K562 (cell line): ENCODE results near the gene ARNT2. TPM values are rescaled to one million over a fixed set of nuclear protein-coding genes. Genes with fewer than 3 reads are reported as not detected.

Source experiments
- ATAC-seq: fragments of 200-7000 bp; cut with Tn5 transposase; 3 replicates; pipeline ENCODE4 v1.9.1; 2020; ENCODE audit warnings: moderate library complexity
- BruUV-seq: library from RNA; stranded (reverse); fragments of 400-500 nt; replicated peaks from 2 replicates; lab custom pipeline; 2021; lab: Mats Ljungman, UMichigan
- CTCF ChIA-PET: fragments of 300-600 bp; formaldehyde crosslinking; extraction: SDS; loops from one replicate; lab custom pipeline; 2021; ENCODE audit warnings: low intra/inter-chr PET ratio; lab: Yijun Ruan, JAX
- POLR2A ChIA-PET: fragments of 300-600, 350-650 bp; sonication (Branson Sonifier 250); formaldehyde crosslinking; extraction: SDS; loops from one replicate; lab custom pipeline; 2021; ENCODE audit warnings: antibody characterized with exemption, inconsistent platforms; lab: Yijun Ruan, JAX
- DNase-seq, 4 experiments: peaks; one replicate each; pipeline versions ENCODE4 v3.0.0 to v3.0.0-alpha.2; 2011 to 2018; ENCODE audit warnings: low spot score in 3 of 4, mixed read lengths in 3 of 4; ENCODE audit errors: extremely low read depth in 1 of 4
- FAIRE-seq: peaks from 2 replicates; lab custom pipeline; 2011; peaks lifted over from hg19 to GRCh38; lab: Jason Lieb, UNC
- H2AFZ ChIP-seq: 2 replicates; pipeline ENCODE4 v1.6.0; 2011; ENCODE audit warnings: low read depth, low read length, control low read depth, inconsistent platforms
- H3K27ac ChIP-seq: fragments of 200-600 bp; 3 replicates; pipeline ENCODE4 v1.8.0; 2011; ENCODE audit warnings: low read depth, mild to moderate bottlenecking, control low read depth, inconsistent platforms, low read length, moderate library complexity, mixed read lengths; ENCODE audit errors: extremely low read depth
- H3K27me3 ChIP-seq, 2 experiments: fragments of 300-600 bp in 1 of 2; 2 replicates in 1 of 2; 3 replicates in 1 of 2; pipeline versions ENCODE4 v1.6.0 to v1.8.0; 2011; ENCODE audit warnings: inconsistent platforms in 2 of 2, low read length in 2 of 2, mild to moderate bottlenecking in 1 of 2, mixed read lengths in 1 of 2, moderate library complexity in 1 of 2; ENCODE audit not compliant: control insufficient read depth in 2 of 2, insufficient read depth in 2 of 2
- H3K36me3 ChIP-seq: fragments of 300-600 bp; 3 replicates; pipeline ENCODE4 v1.8.0; 2011; ENCODE audit warnings: mild to moderate bottlenecking, low read length, inconsistent platforms; ENCODE audit not compliant: control insufficient read depth, insufficient read depth
- H3K4me1 ChIP-seq, 2 experiments: fragments of 200-600 bp in 1 of 2; replicated peaks in 1 of 2; 2 replicates in 1 of 2; 3 replicates in 1 of 2; pipeline versions ENCODE4 v1.5.1 to v1.8.0; 2011; ENCODE audit warnings: inconsistent platforms in 2 of 2, low read length in 2 of 2, mild to moderate bottlenecking in 1 of 2, mixed read lengths in 1 of 2, moderate library complexity in 1 of 2; ENCODE audit not compliant: control insufficient read depth in 2 of 2, insufficient read depth in 2 of 2
- H3K4me2 ChIP-seq: 2 replicates; pipeline ENCODE4 v1.6.1; 2011; ENCODE audit warnings: low read length, control low read depth, inconsistent platforms, mixed read lengths; ENCODE audit not compliant: insufficient read depth
- H3K4me3 ChIP-seq: fragments of 200-600 bp; sonication (generic), shearing (Covaris generic); 2 replicates; pipeline ENCODE4 v1.5.1; 2016; ENCODE audit warnings: control low read depth, inconsistent platforms
- H3K79me2 ChIP-seq: fragments of 200-600 bp; 3 replicates; pipeline ENCODE4 v1.8.0; 2011; ENCODE audit warnings: low read length, inconsistent platforms; ENCODE audit not compliant: control insufficient read depth, insufficient read depth
- H3K9ac ChIP-seq, 2 experiments: 2 replicates each; pipeline versions ENCODE4 v1.6.0 to v1.6.1; 2011; ENCODE audit warnings: low read depth in 2 of 2, low read length in 2 of 2, control low read depth in 1 of 2, inconsistent platforms in 1 of 2, mild to moderate bottlenecking in 1 of 2, mixed read lengths in 1 of 2; ENCODE audit not compliant: insufficient read depth in 1 of 2
- H3K9me1 ChIP-seq: one replicate; pipeline ENCODE4 v1.6.0; 2011; ENCODE audit warnings: inconsistent platforms, mild to moderate bottlenecking, low read length, moderate library complexity; ENCODE audit not compliant: control insufficient read depth, insufficient read depth
- H3K9me3 ChIP-seq: replicated peaks from 2 replicates; pipeline ENCODE4 v1.5.1; 2011; ENCODE audit warnings: low read depth, low read length, inconsistent platforms; ENCODE audit not compliant: control insufficient read depth, insufficient read depth
- H4K20me1 ChIP-seq: replicated peaks from 2 replicates; pipeline ENCODE4 v1.6.1; 2011; ENCODE audit warnings: low read length, inconsistent platforms, mixed read lengths; ENCODE audit not compliant: control insufficient read depth, insufficient read depth
- HMG20A ChIP-seq: fragments of 450-650 bp; formaldehyde crosslinking; conservative IDR thresholded peaks from 2 replicates; pipeline ENCODE4 v1.4.0; 2020; ENCODE audit warnings: mild to moderate bottlenecking, mixed read lengths
- HNRNPH1 ChIP-seq: fragments of 200-400 bp; formaldehyde crosslinking; optimal IDR thresholded peaks from 2 replicates; pipeline ENCODE3; 2017; ENCODE audit warnings: low read depth, mild to moderate bottlenecking, low read length, moderate library complexity
- KLF13 ChIP-seq: fragments of 450-650 bp; IDR thresholded peaks from 2 replicates; pipeline ENCODE4 v1.6.1; 2016; ENCODE audit warnings: missing genetic modification characterization, low read depth, mild to moderate bottlenecking, missing compliant biosample characterization, moderate library complexity, borderline replicate concordance
- LEF1 ChIP-seq: fragments of 450-650 bp; IDR thresholded peaks from 2 replicates; pipeline ENCODE4 v1.6.1; 2016; ENCODE audit warnings: mild to moderate bottlenecking
- MBD2 ChIP-seq: sonication (generic); IDR thresholded peaks from 2 replicates; pipeline ENCODE4 v1.6.1; 2016; ENCODE audit warnings: low read depth, borderline replicate concordance
- PHF21A ChIP-seq: fragments of 450-650 bp; IDR thresholded peaks from 2 replicates; pipeline ENCODE4 v1.6.1; 2017; ENCODE audit warnings: low read depth, borderline replicate concordance
- SAP30 ChIP-seq: fragments of 200-600 bp; sonication (generic); IDR thresholded peaks from 2 replicates; pipeline ENCODE4 v1.6.1; 2012; ENCODE audit warnings: borderline replicate concordance, low read depth, mild to moderate bottlenecking, moderate library complexity, low read length, control low read depth, inconsistent platforms; ENCODE audit not compliant: insufficient read depth, poor library complexity, severe bottlenecking
- TCF3 ChIP-seq: sonication (generic); formaldehyde crosslinking; IDR thresholded peaks from 2 replicates; pipeline ENCODE4 v1.4.0; 2020; ENCODE audit warnings: mild to moderate bottlenecking, missing genetic modification reagents
- TCFL5 ChIP-seq: fragments of 250-450 bp; sonication (Bioruptor Pico); conservative IDR thresholded peaks from 2 replicates; pipeline ENCODE4 v1.6.1; 2021; ENCODE audit warnings: mild to moderate bottlenecking, moderate library complexity, matching md5 sums
- TRIM24 ChIP-seq, 2 experiments: fragments of 450-650 bp; IDR thresholded peaks; 2 replicates each; pipeline ENCODE4 v1.6.1; 2016
- TSC22D4 ChIP-seq: fragments of 450-650 bp; IDR thresholded peaks from 2 replicates; pipeline ENCODE4 v1.6.1; 2016; ENCODE audit warnings: missing genetic modification characterization, missing biosample characterization, control low read depth
- ZNF224 ChIP-seq: sonication (generic); formaldehyde crosslinking; IDR thresholded peaks from 2 replicates; pipeline ENCODE4 v1.8.0; 2022; ENCODE audit warnings: mild to moderate bottlenecking, missing genetic modification reagents
- WGBS: fragments of 100-300 bp; shearing (Covaris generic); methylation state at CpG from one replicate; pipeline ENCODE4 v1.1.6; 2016; ENCODE audit warnings: low coverage, mixed read lengths; ENCODE audit not compliant: insufficient coverage; ENCODE audit errors: missing lambda C conversion rate; 5-methylcytosine and 5-hydroxymethylcytosine counted together
- in situ Hi-C: fragments of 300-500 bp; cut with MboI; formaldehyde crosslinking; loops from 4 replicates; pipeline ENCODE4 v1.15.0; 2018; ENCODE audit warnings: inconsistent platforms, mixed read lengths
- intact Hi-C: fragments of 100-400 bp; cut with micrococcal nuclease; formaldehyde crosslinking; loops from 2 replicates; pipeline ENCODE4 v1.14.2; 2022
- polyA plus RNA-seq, 8 experiments: library from polyadenylated mRNA; depleted of rRNA in 4 of 8; stranded (reverse) in 5 of 8; unstranded in 3 of 8; fragments of >200 nt; fragmentation: Nextera tagmentation in 2 of 8; fragmentation: Illumina TruSeq in 1 of 8; extraction: Ambion mirVana in 2 of 8; extraction: Trizol in 1 of 8; gene quantifications; 2 replicates each; pipeline versions ENCODE4 v1.2.1 to v1.2.3, GENCODE V29; 2011 to 2014; ENCODE audit warnings: inconsistent platforms in 1 of 8, missing spikeins in 1 of 8
- total RNA-seq, 7 experiments: library from RNA; depleted of rRNA in 6 of 7; stranded (reverse); fragments of >200 nt in 6 of 7; fragmentation: Illumina TruSeq in 2 of 7; extraction: Trizol in 2 of 7; gene quantifications; 2 replicates each; pipeline versions ENCODE4 v1.2.1 to v1.2.3, GENCODE V29; 2011 to 2021; ENCODE audit warnings: low replicate concordance in 1 of 7
- TF ChIP-seq, protein P1 (sequence below): fragments of 250-450 bp; sonication (Bioruptor Pico); IDR thresholded peaks from 2 replicates; pipeline ENCODE4 v1.4.0; 2020

The ARNT2 gene
- total and polyA plus RNA-seq, 9 of the 15 experiments (the other 6 are each of a cell fraction or from before 2014, with no cell fraction given) = 0.01 TPM; not detected in 8

DNA sequence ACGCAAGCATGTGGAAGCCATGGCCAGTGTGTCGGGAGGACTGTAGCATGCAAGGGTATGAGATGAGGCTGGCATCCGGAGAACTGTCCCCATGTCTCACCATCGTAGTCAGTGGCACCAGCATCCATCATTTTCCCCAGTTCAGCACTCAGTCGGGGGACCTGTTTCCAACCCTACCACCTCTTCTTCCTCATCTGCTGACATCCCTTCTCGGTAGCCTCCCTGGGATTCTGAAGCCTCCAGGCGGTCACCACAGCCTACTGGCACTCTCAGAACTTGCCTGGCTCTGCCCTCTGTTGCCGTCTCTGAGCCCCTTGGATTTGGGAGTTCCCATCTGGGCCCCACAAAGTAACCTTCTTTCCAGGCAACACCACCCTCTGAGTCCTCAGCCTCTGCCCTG, 159.9 kb downstream of the ARNT2 start:
- in situ Hi-C loops = no loop called here

More for the DNA sequence above, 159.9 kb downstream of the ARNT2 start:
- under 1% methylated on average over 8 of the region's 8 CpGs for WGBS
- no peak for ATAC-seq
- Histone ChIP-seq H3K36me3 (no peaks in the 10 kb centered on the region), H3K27me3 (peaks cover 2 to 44% of the 10 kb centered on the region in 2 experiments; a peak in 4 of 5 replicates), H3K9me3 (no peaks in the 10 kb centered on the region), H3K9ac (no peak overlapping the region), H4K20me1 (peaks cover 4% of the 10 kb centered on the region), H3K4me1 (peaks cover 0 to 12% of the 10 kb centered on the region in 2 experiments; a peak in 3 of 5 replicates), H3K9me1 (peaks cover 4% of the 10 kb centered on the region), H3K4me2 (no peak overlapping the region), H2AFZ (no peak overlapping the region), H3K27ac (no peak overlapping the region), H3K4me3 (no peak overlapping the region)
- no peak for FAIRE-seq
- CTCF ChIA-PET = no interaction called here
- POLR2A ChIA-PET = no interaction called here
- DNase-seq = no peak
- no TSS peak for BruUV-seq
- TF ChIP-seq ZNF224 (CRISPR knock-in tag) (no peak), LEF1 (no peak), HMG20A (CRISPR knock-in tag) (no peak), PHF21A (no peak), TCF3 (CRISPR knock-in tag) (no peak), KLF13 (tag) (no peak), SAP30 (no peak), HNRNPH1 (no peak), MBD2 (no peak), TCFL5 (CRISPR knock-in tag) (no peak), TSC22D4 (no peak), TRIM24 (IDR thresholded peaks at IDR 0.05) (no peak)
- TF ChIP-seq, protein P1, sequence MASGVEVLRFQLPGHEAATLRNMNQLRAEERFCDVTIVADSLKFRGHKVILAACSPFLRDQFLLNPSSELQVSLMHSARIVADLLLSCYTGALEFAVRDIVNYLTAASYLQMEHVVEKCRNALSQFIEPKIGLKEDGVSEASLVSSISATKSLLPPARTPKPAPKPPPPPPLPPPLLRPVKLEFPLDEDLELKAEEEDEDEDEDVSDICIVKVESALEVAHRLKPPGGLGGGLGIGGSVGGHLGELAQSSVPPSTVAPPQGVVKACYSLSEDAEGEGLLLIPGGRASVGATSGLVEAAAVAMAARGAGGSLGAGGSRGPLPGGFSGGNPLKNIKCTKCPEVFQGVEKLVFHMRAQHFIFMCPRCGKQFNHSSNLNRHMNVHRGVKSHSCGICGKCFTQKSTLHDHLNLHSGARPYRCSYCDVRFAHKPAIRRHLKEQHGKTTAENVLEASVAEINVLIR (CRISPR knock-in tag) = no peak
- TF ChIP-seq, all 486 proteins: peak for 0
- H3K79me2 ChIP-seq = no peaks in the 10 kb centered on the region
- intact Hi-C loops = no loop called here
